ENCODE measurements around the gene CEP20.
"Not testable (repeated sequence)": the region's sequence is repeated elsewhere in the genome, so short reads cannot be mapped to it uniquely, and the experiment has no call there.

CEP20 gene

DNA sequence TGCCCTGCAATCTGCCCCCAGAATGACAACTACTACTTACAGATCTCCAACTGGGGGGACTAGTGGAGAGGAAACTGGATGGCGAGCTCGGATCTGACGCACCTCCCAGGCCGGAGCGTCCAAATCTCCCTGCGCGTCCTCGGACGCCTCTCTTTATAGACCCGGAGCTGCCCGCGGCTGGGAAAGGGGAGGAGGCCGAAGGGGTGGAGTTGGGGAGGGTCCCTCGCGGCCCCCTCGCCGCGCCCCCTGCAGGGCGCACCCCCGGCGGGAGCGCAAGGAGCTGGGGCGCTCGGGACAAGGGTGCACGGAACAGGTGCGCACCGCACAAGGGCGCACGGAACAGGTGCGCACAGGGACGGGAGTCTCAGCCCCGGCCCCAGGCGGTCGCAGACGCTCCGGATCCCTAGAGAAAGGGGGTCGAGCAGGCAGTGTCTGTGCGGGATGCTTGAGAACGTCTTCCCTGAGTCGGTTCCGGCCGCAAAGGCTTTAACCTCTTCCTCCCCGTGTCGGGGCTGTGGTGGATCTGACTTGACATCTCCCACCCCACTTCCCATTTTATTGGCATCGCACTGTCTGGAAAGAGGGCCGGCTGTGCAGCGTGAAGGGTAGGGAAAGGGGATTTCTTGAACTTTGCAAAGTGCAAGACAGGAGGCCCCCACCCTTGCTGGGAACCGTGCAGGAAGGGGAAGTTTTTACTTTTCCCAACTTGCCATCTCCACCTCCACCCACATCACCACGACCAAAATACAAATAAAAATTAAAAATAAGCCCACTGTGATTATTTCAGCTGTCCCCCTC is 31.3 kb downstream of the CEP20 start, which contains the start of gene MYH11:
Gene MYH11, minus strand, starts transcription at position 128 of the 798 bp plus-strand sequence. CDS start 18,776 bp downstream, outside the sequence.
- no peak for DNase-seq

GRCh38 chr16:15856182-15856581 is 32.2 kb downstream of the CEP20 start:
- no peak for DNase-seq

- no peak for DNase-seq
Observed at GRCh38 chr16:15855704-15856003, 32.7 kb downstream of the CEP20 start.

DNA sequence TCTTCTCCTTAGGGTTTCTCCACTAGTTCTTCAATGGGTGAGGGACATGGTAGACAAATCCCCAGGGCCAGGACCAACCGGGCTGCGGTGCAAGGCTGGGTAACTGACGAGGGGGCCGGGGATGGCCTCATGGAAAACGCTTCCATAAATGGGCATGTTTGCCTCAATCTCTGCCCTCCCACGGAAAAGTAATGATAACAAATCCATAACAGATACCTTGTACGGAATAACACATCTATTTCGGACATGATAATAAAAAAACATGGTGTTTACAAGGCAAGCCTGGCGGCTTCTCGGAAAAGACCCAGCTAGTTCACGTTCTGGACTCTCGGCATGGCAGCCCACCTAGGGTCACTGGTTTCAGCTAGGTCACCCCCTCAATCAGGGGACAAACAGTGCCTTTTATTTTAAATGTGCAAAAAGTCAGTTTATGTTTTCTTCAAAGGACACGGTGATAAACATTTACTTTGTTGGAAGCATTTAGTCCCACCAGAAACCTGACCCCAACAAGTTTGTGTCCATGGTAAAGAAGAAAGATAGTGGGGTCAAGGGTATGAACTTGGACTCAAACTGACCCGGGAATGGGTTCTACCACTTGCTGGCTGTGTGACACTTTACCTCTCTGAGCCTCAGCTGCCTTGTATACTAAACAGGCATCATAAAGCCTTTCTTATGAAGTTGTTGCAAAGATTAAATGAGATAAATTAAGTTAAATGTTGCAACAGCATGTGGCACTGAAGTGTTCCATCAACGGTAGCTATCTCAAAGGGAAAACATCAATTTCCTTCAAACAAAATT is 33.3 kb downstream of the CEP20 start:
- DNase-seq = no peak

- no peak for DNase-seq
Observed at GRCh38 chr16:15854061-15854460, 34.3 kb downstream of the CEP20 start.

DNA sequence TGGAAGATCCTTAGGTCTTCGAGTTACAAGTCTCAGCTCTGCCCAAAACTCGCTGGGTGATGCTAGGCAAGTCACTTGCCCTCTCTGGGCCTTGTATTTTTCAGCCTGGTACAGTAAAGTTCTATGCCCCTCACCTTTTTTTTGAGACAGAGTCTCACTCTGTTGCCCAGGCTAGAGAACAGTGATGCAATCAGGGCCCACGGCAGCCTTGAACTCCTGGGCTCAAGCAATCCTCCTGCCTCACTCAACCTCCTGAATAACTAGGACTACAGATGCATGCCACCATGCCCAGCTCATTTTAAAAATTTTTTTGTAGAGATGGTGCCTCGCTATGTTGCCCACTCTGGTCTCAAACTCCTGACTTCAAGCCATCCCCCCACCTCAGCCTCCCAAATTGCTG is 35.4 kb downstream of the CEP20 start:
- DNase-seq = no peak

DNA sequence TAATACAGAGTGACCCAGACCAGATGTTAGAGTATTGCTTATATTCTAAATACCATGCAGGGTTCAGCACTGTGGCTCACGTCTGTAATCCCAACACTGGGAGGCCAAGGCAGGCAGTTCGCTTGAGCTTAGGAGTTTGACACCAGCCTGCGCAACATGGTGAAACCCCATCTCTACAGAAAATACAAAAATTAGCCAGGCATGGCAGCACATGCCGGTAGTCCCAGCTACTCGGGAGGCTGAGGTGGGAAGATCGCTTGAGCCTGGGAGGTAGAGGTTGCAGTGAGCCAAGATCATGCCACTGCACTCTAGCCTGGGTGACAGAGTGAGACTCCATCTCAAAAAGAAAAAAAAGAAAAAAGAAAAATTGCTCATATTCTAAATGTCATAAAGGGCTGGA is 37.8 kb downstream of the CEP20 start:
- not testable (repeated sequence) for DNase-seq

DNA sequence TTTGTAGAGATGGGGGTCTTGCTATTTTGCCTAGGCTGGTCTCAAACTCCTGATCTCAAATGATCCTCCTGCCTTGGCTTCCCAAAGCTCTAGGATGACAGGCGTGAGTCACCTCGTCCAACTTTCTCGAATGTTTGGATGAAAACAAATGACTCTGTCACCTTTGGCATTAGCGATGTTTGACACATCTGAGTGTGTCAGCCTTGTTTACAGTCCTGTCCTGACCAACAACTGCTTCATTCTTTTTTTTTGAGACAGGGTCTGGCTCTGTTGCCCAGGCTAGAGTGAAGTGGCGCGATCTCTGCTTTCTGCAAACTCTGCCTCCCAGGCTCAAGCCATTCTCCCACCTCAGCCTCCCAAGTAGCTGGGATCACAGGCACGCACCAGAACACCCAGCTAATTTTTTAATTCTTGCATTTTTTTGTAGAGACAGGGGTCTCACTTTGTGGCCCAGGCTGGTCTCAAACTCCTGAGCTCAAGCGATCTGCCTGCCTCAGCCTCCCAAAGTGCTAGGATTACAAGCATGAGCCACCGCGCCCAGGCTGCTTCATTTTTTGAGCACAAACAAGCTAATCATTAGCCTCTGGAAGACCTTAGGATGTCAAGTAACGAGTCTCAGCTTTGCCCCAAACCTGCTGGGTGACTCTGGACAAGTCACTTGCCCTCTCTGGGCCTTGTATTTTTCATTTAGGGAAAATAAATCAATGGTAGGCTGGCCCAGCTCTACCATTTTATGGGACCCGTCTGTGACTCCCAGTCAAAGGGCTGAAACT is 39.0 kb downstream of the CEP20 start:
- no peak for DNase-seq

- no peak for DNase-seq
Observed at GRCh38 chr16:15847611-15848175, 40.7 kb downstream of the CEP20 start.

DNA sequence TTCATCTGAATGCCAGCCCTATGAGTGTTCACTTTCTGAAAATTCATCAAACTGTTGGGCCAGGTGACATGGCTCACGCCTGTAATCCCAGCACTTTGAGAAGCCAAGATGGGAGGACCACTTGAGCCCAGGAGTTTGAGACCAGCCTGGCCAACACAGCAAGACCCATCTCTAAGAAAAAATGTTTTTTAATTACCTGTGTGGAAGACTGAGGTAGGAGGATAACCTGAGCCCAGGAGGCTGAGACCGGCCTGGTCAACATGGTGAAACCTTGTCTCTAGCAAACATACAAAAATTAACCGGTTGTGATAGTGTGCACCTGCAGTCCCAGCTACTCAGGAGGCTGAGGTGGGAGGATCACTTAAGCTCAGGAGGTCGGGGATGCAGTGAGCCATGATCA is 41.9 kb downstream of the CEP20 start:
- DNase-seq = no peak

DNA sequence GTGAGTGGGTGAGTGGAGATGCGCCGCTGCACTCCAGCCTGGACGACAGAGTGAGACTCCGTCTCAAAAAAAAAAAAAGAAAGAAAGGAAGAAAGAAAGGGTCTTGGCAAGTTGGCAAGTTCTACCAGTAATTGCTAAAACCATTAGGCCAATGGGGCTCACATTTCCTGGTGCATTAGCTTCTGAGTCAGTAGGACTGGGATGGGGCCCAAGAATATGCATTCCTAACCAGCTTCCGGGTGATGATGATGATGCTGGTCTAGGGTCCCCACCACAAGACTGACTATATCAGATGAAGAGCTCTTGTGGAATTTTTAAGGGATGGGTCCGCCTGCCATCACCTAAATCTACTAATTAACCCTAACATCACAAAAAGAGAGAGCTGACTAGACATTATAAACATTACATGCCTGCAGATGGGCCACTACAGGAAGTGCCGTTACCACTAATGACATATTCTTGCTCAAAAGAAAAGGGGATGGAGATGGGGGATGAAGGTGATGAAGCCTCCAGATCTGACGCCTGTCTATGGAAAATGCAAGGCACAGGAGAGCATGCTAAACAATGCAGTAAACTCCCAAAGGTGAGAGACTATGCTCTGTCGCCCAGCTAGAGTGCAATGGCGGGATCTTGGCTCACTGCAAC is 44.6 kb downstream of the CEP20 start:
- no peak for DNase-seq

GRCh38 chr16:15839204-15839603 is 49.2 kb downstream of the CEP20 start:
- not testable (repeated sequence) for DNase-seq

DNA sequence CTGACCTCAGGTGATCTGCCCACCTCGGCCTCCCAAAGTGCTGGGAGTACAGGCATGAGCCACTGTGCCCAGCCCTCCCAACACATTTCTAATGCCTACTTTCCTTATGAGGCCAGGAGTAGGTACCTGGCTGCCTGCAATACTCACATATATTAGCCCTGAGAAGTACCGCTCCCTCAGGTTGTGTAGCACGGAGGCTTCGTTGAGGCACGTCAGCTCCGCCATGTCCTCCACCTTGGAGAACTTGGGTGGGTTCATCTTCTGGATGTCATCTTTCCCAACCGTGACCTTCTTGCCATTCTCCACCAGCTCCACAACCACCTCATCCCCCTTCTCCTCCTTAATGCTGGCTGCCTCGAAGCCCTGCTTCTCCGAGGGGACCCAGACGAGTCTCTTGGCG is 50.6 kb downstream of the CEP20 start:
- DNase-seq = no peak

DNA sequence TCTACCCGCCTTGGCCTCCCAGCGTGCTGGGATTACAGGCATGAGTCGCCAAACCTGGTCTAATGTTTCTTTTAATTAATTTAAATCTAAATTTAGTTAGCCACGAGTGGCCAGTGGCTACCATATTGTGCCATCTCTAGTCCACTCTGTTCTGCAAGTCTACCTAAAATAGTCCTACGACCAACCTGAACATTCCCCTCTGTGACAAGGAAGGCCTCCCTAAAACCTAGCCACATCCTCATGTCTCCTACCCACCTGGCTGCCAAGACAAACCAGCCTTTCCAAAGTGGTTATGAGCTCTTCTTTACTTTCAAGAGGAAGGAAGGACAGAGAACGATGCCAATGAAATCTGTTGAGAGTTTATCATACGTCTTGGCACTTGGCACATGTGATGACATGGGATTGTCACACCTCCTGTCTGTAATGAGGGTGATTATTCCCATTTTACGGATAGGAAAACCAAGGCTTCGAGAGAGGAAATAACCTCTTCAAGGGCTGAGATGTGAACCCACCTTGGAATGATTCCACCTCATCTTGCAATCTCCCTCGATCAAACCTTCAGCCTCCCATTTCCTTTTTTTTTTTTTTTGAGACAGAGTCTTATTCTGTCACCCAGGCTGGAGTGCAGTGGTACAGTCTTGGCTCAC is 51.3 kb downstream of the CEP20 start:
- DNase-seq = no peak

DNA sequence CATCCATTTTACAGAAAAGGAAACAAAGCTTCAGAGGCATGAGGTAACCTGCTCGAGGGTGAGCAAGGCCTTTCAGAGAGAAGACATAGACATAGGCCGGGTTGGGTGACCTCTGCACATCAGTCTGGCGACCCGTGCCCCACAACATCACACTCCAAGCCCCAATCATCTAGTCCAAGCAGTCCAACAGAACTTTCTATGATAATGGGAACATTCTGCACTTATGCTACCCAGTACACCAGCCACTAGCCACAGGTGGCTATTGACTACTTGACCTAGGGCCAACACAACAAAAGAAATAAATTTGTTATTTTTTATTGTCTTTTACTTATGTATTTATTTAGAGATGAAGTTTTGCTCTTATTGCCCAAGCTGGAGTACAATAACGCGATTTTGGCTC is 52.3 kb downstream of the CEP20 start:
- no peak for DNase-seq

DNA sequence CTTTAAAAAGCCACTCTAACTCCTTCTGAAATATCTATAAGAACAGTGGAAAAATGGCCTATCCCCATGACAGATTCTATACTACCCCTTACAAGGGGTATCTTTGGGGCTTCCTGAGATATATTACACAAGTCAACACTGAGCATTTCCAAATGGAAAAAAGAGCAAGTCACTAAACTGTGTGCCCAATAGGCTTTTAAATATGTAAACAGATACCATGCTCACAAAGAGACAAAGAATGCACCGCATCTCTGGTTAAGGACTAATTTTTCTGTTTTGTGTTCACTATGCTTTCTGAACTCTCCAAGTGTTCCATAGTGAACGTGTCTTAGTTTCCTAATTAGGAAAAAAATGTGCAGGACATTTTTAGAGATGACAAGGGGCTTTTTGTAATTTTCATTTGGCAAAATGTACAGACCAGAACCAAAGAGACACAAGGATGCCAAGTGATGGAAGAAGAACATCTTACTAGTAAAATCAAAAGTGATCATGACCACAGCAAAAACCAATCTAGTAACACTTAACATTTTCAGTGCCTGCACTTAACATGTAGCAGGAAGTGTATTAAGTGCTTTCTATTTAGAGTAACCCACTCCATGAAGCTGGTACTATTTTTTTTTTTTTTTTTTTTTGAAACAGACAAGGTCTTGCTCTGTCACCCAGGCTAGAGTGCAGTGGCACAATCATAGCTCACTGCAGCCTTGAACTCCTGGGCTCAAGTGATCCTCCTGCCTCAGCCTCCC is 53.1 kb downstream of the CEP20 start:
- DNase-seq = no peak

- DNase-seq = no peak
Observed at GRCh38 chr16:15834502-15834901, 53.9 kb downstream of the CEP20 start.

DNA sequence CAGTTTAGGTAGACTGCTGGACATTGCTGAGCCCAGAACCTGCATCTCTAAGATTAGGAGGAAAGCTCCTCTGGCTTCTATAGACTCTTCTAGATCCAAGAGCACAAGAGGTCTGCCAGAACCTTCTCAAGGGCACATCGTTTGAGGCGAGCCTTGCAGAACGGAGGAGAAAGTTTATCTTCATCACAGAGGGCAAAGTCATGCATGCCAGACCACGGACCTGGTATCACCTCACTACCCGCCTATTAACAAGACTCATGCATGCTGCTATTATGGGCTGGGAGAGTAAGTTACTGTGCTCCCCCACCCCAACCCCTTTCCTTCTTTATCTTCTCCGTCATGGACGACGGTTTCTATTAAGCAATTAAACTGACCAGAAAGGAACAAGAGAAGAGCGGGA is 54.9 kb downstream of the CEP20 start:
- DNase-seq = no peak

DNA sequence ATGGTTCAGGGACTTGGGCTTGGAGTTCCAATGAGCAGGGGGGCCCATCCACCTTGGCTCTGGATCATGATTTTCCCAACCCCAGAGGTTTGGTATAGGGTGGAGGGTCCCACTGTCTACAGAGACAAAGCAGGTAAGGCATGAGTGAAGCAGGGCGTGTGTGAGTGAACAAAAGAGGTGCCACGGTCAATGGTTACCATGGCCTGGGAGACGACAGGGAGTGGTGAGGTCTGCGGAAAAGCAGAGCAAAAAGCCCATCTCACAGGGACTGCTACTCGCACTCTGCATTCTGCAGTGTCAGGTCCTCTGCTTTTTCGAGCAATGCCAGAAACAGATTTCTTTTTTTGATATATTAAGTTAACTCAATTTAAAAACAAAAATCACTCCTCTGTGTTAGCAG is 56.2 kb downstream of the CEP20 start:
- no peak for DNase-seq

- DNase-seq = no peak
Observed at GRCh38 chr16:15830832-15831451, 57.5 kb downstream of the CEP20 start.

GRCh38 chr16:15829460-15829859 is 58.9 kb downstream of the CEP20 start:
- no peak for DNase-seq

Measured in NCI-H187 treated with DMSO at 0.1 percent for 48 hours (cell line).